IPS DF 19.7 (cell line): ENCODE results near the gene ATF7.
"Not testable (repeated sequence)": the region's sequence is repeated elsewhere in the genome, so short reads cannot be mapped to it uniquely, and the experiment has no call there.

Experiments
- DNase-seq: peaks from one replicate; pipeline ENCODE4 v3.0.0-alpha.2; 2013; ENCODE audit warnings: low read depth, low spot score

ATF7 gene

DNA sequence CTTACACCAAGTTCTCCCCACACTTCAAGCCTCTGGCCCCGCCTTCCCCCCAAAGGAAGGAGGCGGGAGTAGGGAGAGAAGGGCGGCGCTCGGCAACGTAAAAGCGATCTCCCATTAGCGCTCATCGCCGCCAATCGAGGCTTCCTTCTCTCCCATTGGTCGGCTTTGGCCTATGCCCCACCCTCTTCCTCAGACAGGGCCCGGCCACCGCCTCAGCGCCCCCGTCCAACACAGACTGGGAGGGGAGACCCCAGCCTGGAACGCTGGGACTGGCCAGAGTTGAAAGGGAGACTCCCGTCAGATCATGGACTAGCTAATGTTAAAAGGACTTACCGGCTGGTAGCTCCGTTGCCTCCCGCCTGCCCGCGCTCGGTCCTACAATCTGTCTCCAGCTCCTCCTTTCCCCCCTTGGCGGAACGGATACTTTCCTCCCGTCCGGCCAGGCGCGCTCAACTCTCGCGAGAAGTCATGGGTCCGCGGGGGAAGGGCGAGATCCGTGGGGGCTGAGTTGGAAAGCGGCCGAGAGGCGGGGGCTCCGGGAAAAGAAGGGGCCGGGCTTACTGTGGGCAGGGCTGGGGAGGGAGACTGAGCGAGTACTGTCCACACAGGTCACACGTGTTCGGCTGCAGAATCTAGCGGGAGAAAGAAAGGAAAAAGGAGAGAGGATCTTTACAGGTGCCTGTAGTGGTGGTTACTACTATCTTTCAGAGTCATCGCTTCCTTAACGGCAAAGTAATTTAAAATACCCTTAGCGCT is at the start of gene ATF7:
Gene ATF7 (minus strand): TSS at position 437 of the 756 bp plus-strand sequence. CDS start 25,382 bp downstream, outside the sequence.
- DNase-seq = peak; percentile 93

DNA sequence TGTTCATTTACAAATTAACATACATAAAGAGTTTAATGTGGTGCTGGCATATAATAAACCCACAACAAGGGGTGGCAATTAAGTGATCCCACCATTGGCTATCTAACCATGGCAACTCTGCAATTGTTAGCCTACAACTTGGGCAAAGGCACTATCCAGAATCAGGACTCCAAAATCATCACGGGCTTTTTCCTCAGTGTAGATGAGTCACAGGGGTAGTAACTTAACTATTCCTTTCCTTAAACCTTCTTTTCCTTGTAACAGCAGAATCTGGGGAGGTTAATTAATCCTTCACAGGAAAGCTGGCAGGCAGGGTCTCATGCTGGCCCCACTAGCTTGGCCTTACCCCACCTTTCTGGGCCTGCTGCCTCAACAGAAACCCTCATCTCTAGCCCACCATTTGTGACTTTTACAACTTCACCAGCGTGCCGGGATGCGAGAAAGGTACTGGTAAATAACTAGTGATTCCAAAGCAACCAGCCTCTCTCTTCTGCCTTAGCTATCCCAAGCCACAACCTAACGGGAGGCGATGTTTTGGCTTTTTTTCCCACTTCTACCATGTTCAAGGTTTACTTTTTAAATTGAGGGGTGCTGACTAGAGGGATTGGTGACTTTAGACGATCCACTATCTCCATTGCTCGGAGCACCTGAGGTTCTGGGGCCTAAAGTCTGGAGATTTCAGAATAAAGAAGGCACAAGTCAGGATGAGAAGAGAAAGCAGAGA is 49.0 kb upstream of the ATF7 start:
- no peak for DNase-seq

GRCh38 chr12:53670971-53671370 is 44.8 kb upstream of the ATF7 start:
- no peak for DNase-seq

- no peak for DNase-seq
Observed at GRCh38 chr12:53670308-53670707, 44.1 kb upstream of the ATF7 start.

GRCh38 chr12:53667080-53667479 is 40.9 kb upstream of the ATF7 start:
- DNase-seq = no peak

GRCh38 chr12:53664936-53665335 is 38.8 kb upstream of the ATF7 start:
- no peak for DNase-seq

GRCh38 chr12:53664191-53664590 is 38.0 kb upstream of the ATF7 start:
- no peak for DNase-seq

DNA sequence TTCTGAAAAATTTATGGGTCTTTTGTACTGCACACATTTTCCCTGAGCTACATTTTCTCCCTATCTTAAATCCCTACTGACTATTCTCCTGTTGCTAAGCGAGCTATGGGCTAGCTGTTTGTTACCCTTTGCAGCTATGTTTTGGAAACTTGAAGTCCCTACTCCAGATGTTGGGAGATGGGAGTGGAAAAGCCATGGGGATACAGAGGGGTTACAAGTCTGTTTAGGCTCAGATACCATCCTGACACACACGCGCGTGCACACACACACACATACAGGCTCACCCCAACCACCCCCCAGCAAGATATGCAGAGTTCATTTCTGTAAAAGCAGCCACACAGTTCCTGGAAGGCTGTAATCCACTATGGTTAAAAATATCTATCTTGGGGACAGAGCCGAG is 33.9 kb upstream of the ATF7 start:
- DNase-seq = no peak

GRCh38 chr12:53659571-53659981 is 33.4 kb upstream of the ATF7 start:
- no peak for DNase-seq

GRCh38 chr12:53659011-53659551 is 32.9 kb upstream of the ATF7 start:
- DNase-seq = no peak

DNA sequence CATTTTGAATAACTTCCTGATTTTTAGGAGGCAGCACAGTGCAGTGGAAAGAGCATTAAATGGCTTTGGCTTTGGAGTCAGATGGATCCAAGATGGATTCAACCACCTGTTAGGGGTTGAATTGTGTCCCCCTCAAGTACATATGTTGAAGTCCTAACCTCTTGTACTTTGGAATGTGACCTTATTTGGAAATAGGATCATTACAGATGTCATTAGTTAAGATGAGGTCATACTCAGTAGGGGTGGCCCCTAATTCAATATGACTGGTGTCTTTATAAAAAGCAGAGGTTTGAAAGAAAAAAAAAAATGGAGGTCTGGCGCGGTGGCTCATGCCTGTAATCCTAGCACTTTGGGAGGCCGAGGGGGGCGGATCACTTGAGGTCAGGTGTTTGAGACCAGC is 30.9 kb upstream of the ATF7 start:
- no peak for DNase-seq

- DNase-seq = no peak
Observed at GRCh38 chr12:53653595-53653994, 27.4 kb upstream of the ATF7 start.

- no peak for DNase-seq
Observed at GRCh38 chr12:53652366-53652765, 26.2 kb upstream of the ATF7 start.

DNA sequence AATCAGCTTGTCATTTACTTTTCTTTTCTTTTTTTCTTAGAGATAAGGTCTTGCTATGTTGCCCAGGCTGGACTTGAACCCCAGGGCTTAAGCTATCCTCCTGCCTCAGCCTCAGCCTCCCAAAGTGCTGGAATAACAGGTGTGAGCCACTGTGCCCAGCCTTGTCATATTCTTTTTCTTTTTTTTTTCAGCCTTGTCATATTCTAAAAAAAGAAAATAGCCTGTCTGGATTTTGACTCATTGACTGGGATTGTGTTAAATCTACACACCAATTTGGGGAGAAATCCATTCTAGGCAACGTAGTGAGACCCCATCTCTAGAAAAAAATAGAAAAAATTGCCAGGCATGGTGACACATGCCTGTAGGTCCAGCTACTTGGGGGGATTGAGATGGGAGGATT is 25.6 kb upstream of the ATF7 start:
- no peak for DNase-seq

DNA sequence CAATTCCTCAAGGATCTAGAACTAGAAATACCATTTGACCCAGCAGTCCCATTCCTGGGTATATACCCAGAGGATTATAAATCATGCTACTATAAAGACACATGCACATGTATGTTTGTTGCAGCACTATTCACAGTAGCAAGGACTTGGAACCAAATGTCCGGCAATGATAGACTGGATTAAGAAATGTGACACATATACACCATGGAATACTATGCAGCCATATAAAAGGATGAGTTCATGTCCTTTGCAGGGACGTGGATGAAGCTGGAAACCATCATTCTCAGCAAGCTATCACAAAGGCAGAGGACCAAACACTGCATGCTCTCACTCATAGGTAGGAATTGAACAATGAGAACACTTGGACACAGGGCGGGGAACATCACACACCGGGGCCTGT is 20.1 kb upstream of the ATF7 start:
- not testable (repeated sequence) for DNase-seq

- DNase-seq = no peak
Observed at GRCh38 chr12:53645165-53645564, 19.0 kb upstream of the ATF7 start.

DNA sequence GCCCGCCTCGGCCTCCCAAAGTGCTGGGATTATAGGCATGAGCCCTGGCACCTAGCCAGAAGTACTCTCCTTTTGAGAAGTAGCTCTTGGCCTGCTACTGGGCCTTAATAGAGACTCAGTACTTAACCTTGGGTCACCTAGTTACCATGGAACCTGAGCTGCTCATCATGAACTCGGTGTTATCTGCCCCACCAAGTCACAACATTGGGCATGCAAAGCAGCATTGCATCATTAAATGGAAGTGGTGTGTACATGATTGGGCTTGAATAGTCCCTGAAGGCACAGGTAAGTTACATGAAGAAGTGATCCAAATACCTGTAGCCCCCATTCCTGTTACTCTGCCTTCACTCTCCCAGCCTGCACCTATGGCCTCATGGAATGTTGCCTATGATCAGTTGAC is 18.0 kb upstream of the ATF7 start:
- DNase-seq = no peak

- DNase-seq = no peak
Observed at GRCh38 chr12:53643232-53643979, 17.2 kb upstream of the ATF7 start.

DNA sequence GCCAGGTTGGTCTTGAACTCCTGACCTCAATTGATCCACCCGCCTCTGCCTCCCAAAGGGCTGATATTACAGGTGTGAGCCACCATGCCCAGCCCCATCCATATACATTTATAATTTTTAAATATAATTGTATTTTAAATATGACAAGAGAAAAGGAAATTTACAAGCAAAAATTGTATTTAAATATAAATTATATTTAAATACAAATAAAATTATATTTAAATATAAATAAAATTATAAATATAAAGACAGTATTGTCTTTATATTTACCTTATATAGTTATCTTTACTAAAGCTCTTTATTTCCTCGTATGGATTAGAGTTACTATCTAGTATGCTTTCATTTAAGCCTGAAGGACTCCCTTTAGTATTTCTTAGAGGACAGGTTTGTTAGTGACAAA is 11.9 kb upstream of the ATF7 start:
- DNase-seq = no peak

GRCh38 chr12:53636641-53637040 is 10.5 kb upstream of the ATF7 start:
- no peak for DNase-seq

DNA sequence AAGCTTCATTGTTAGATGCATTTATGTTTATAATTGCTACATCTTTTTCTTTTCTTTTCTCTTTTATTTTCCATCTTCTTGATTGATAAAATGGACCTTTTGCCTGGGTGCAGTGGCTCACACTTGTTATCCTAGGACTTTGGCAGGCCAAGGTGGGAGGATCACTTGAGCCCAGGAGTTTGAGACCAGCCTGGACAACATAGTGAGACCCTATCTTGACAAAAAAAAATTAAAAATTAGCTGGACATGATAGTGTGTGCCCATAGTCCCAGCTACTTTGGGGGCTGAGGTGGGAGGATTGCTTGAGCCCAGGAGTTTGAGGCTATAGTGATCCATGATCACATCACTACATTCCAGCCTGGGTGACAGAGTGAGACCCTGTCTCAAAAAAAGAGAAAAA is 9.5 kb upstream of the ATF7 start:
- not testable (repeated sequence) for DNase-seq

GRCh38 chr12:53631721-53632120 is 5.5 kb upstream of the ATF7 start:
- no peak for DNase-seq
